GM20431 (cell line): Measurements from ENCODE around the gene GDPD4.

Experiments used
- in situ Hi-C: fragments of 300-500 bp; cut with MseI, MboI; formaldehyde crosslinking; loops from one replicate; pipeline ENCODE4 v1.15.0; 2020; ENCODE audit warnings: low sequenced_read_pairs; ENCODE audit not compliant: unreplicated experiment

The GDPD4 gene

GRCh38 chr11:77193911-77194830 is 107.3 kb downstream of the GDPD4 start:
- in situ Hi-C loops: no loop called here

GRCh38 chr11:77193167-77193566 is 108.3 kb downstream of the GDPD4 start:
- in situ Hi-C loops: no loop called here

GRCh38 chr11:77191823-77192495 is 109.5 kb downstream of the GDPD4 start:
- in situ Hi-C loops: no loop called here

- in situ Hi-C loops: no loop called here
Observed at GRCh38 chr11:77191429-77191822, 110.1 kb downstream of the GDPD4 start.

GRCh38 chr11:77190331-77191075 is 111.0 kb downstream of the GDPD4 start:
- in situ Hi-C loops: no loop called here

DNA sequence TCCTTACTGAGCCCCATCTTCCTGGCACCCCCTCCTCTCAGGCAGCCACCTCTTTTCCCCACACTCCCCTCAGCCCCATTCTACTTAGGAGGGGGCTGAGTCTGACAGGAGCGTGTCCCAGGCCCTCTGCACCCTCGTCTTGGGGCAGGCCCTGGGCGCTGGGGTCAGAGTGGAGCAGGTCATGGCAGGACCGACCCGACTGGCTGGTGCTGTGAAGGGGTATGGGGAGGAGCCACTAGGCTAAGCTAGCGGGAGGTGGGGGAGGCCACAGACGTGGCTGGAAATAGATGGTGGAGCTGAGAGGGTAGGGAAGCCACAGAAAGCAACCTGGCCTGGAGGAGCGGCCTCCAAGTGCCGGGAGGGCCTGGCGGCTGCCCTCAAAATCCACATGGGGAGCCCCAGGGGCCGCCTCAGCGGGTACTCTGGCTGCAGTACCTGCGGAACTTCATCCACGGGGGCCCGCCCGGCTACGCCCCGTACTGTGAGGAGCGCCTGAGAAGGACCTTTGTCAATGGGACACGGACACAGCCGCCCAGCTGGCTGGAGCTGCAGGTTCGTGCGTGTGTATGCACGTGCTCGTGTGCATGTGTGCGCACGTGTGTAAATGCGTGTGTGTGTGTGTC is 111.8 kb downstream of the GDPD4 start:
- in situ Hi-C loops: no loop called here

DNA sequence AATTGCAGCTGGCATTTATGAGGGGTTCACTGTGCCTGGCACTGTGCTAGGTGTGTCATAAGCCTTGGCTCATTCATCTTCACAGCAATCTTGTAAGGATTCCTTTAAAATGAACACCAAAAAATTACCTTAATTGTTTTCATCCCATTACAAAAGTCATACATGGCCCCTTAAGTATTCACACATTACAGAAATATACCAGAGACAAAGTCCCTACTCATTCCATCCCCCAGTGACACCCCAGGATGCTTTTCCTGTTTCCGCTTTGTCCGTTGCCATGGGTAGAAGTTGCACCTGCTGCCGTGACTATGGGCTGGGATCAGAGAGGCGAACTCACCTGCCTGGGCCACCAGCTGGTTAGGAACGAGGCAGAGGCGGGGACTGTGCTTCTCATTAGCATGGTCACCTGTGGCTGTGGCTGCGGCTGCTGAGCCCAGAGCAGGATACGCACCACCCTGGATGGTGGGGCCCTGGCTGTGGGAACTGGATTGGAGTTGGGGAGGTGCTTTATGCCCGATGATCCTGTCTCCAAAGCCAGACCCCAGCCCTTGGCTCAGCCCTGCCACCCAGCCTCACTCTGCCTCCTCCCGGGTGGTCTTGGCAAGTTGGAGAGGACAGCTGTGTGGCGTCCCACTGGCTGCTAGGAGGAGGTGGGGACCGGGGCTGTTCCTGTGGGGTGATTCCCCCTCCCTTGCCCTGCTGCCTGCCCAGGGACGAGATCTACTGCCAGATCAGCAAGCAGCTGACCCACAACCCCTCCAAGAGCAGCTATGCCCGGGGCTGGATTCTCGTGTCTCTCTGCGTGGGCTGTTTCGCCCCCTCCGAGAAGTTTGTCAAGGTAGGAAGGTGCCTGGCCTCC is 112.6 kb downstream of the GDPD4 start:
- in situ Hi-C loops: no loop called here

DNA sequence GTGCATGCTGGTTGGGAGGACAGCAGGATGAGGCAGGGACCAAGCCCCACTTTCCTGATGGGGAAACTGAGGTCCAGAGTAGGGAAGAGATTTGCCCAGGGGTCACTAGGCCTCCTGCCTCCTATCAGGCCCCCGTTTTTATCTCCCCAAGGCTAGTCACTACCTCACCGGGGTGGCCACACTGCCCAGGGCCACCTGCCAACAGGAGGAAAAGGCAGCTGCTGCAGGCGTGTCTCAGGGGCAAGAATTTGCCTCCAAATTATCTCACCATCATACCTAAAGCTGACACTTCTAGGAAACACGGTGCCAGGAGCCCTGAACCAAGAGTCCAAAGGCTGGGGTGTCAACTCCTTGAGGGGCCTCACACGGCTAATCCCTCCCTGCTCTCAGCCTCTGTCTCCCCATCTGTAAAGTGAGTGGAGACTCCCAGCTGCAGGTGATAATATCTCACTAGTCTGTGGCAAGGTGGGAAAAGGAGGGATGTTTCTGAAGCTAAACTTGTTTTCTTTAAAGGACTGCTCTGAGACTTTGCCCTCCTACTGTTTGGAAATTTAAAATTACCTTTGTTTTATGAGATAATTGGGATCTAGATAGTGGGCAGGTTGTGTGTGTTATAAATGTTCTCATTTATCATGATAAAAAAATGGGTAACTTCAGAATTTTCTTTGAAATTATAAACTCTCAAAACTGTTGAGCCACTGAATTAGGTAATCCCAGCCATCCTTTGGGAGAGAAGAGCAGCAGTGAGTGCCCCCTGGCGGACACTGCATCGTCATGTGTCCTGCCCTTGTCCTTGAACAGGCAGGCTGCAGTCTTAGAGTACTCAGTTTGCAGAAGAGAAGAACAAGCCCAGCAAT is 113.5 kb downstream of the GDPD4 start:
- in situ Hi-C loops: no loop called here

- in situ Hi-C loops: no loop called here
Observed at GRCh38 chr11:77187111-77187750, 114.3 kb downstream of the GDPD4 start.

DNA sequence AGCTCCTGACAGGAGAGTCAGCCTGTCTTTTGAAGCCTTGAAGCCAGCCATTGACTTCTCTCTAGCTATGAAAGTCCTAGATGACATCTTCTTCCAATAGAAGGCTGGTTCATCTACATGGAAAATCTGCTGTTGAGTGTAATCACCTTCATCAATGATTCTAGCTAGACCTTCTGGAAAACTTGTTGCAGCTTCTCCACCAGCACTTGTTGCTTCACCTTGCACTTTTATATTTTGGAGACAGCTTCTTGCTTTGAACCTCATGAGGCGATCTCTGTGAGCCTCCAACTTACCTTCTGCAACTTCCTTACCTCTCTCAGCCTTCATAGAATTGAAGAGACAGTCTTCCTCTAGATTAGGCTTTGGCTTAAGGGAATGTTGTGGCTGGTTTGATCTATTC is 115.2 kb downstream of the GDPD4 start:
- in situ Hi-C loops: no loop called here

GRCh38 chr11:77184136-77184860 is 117.2 kb downstream of the GDPD4 start:
- in situ Hi-C loops: no loop called here

- in situ Hi-C loops: no loop called here
Observed at GRCh38 chr11:77183431-77183984, 118.0 kb downstream of the GDPD4 start.

GRCh38 chr11:77182542-77183430 is 118.7 kb downstream of the GDPD4 start:
- in situ Hi-C loops: no loop called here

DNA sequence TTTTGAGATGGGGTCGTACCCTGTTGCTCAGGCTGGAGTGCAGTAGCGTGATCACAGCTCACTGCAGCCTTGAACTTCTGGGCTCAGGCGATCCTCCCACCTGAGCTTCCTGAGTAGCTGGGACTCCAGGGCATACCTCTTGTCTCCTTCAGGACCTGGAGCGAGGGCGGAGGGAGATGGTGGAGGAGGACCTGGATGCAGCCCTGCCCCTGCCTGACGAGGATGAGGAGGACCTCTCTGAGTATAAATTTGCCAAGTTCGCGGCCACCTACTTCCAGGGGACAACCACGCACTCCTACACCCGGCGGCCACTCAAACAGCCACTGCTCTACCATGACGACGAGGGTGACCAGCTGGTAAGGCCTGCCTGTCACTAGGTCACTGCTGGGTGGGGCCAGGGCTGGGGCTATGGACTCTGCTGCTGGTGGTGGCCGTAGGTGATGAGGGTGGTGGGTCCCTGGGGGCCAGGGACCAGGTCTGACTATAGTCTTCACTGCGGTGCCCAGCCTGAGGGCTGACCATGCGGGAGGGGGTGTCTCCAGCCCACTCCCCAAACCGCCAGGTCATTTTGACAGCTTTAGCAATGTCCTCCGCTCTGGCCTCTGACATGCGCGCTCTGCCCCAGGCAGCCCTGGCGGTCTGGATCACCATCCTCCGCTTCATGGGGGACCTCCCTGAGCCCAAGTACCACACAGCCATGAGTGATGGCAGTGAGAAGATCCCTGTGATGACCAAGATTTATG is 119.5 kb downstream of the GDPD4 start:
- in situ Hi-C loops: no loop called here

GRCh38 chr11:77181226-77181625 is 120.3 kb downstream of the GDPD4 start:
- in situ Hi-C loops: no loop called here
